K562 (cell line): ENCODE results near the gene SULT1A3. TPM values are rescaled to one million over a fixed set of nuclear protein-coding genes. Genes with fewer than 3 reads are reported as not detected.

ENCODE experiments used
- ATAC-seq: fragments of 200-7000 bp; cut with Tn5 transposase; 3 replicates; pipeline ENCODE4 v1.9.1; 2020; ENCODE audit warnings: moderate library complexity
- BruUV-seq: library from RNA; stranded (reverse); fragments of 400-500 nt; replicated peaks from 2 replicates; lab custom pipeline; 2021; lab: Mats Ljungman, UMichigan
- CTCF ChIA-PET: fragments of 300-600 bp; formaldehyde crosslinking; extraction: SDS; loops from one replicate; lab custom pipeline; 2021; ENCODE audit warnings: low intra/inter-chr PET ratio; lab: Yijun Ruan, JAX
- POLR2A ChIA-PET: fragments of 300-600, 350-650 bp; sonication (Branson Sonifier 250); formaldehyde crosslinking; extraction: SDS; loops from one replicate; lab custom pipeline; 2021; ENCODE audit warnings: antibody characterized with exemption, inconsistent platforms; lab: Yijun Ruan, JAX
- DNase-seq, 4 experiments: peaks; one replicate each; pipeline versions ENCODE4 v3.0.0 to v3.0.0-alpha.2; 2011 to 2018; ENCODE audit warnings: low spot score in 3 of 4, mixed read lengths in 3 of 4; ENCODE audit errors: extremely low read depth in 1 of 4
- FAIRE-seq: peaks from 2 replicates; lab custom pipeline; 2011; peaks lifted over from hg19 to GRCh38; lab: Jason Lieb, UNC
- H2AFZ ChIP-seq: 2 replicates; pipeline ENCODE4 v1.6.0; 2011; ENCODE audit warnings: low read depth, low read length, control low read depth, inconsistent platforms
- H3K27ac ChIP-seq: fragments of 200-600 bp; 3 replicates; pipeline ENCODE4 v1.8.0; 2011; ENCODE audit warnings: low read depth, mild to moderate bottlenecking, control low read depth, inconsistent platforms, low read length, moderate library complexity, mixed read lengths; ENCODE audit errors: extremely low read depth
- H3K27me3 ChIP-seq, 2 experiments: fragments of 300-600 bp in 1 of 2; 2 replicates in 1 of 2; 3 replicates in 1 of 2; pipeline versions ENCODE4 v1.6.0 to v1.8.0; 2011; ENCODE audit warnings: inconsistent platforms in 2 of 2, low read length in 2 of 2, mild to moderate bottlenecking in 1 of 2, mixed read lengths in 1 of 2, moderate library complexity in 1 of 2; ENCODE audit not compliant: control insufficient read depth in 2 of 2, insufficient read depth in 2 of 2
- H3K36me3 ChIP-seq: fragments of 300-600 bp; 3 replicates; pipeline ENCODE4 v1.8.0; 2011; ENCODE audit warnings: mild to moderate bottlenecking, low read length, inconsistent platforms; ENCODE audit not compliant: control insufficient read depth, insufficient read depth
- H3K4me1 ChIP-seq, 2 experiments: fragments of 200-600 bp in 1 of 2; replicated peaks in 1 of 2; 2 replicates in 1 of 2; 3 replicates in 1 of 2; pipeline versions ENCODE4 v1.5.1 to v1.8.0; 2011; ENCODE audit warnings: inconsistent platforms in 2 of 2, low read length in 2 of 2, mild to moderate bottlenecking in 1 of 2, mixed read lengths in 1 of 2, moderate library complexity in 1 of 2; ENCODE audit not compliant: control insufficient read depth in 2 of 2, insufficient read depth in 2 of 2
- H3K4me2 ChIP-seq: 2 replicates; pipeline ENCODE4 v1.6.1; 2011; ENCODE audit warnings: low read length, control low read depth, inconsistent platforms, mixed read lengths; ENCODE audit not compliant: insufficient read depth
- H3K4me3 ChIP-seq: fragments of 200-600 bp; sonication (generic), shearing (Covaris generic); 2 replicates; pipeline ENCODE4 v1.5.1; 2016; ENCODE audit warnings: control low read depth, inconsistent platforms
- H3K79me2 ChIP-seq: fragments of 200-600 bp; 3 replicates; pipeline ENCODE4 v1.8.0; 2011; ENCODE audit warnings: low read length, inconsistent platforms; ENCODE audit not compliant: control insufficient read depth, insufficient read depth
- H3K9ac ChIP-seq, 2 experiments: 2 replicates each; pipeline versions ENCODE4 v1.6.0 to v1.6.1; 2011; ENCODE audit warnings: low read depth in 2 of 2, low read length in 2 of 2, control low read depth in 1 of 2, inconsistent platforms in 1 of 2, mild to moderate bottlenecking in 1 of 2, mixed read lengths in 1 of 2; ENCODE audit not compliant: insufficient read depth in 1 of 2
- H3K9me1 ChIP-seq: one replicate; pipeline ENCODE4 v1.6.0; 2011; ENCODE audit warnings: inconsistent platforms, mild to moderate bottlenecking, low read length, moderate library complexity; ENCODE audit not compliant: control insufficient read depth, insufficient read depth
- H3K9me3 ChIP-seq: replicated peaks from 2 replicates; pipeline ENCODE4 v1.5.1; 2011; ENCODE audit warnings: low read depth, low read length, inconsistent platforms; ENCODE audit not compliant: control insufficient read depth, insufficient read depth
- H4K20me1 ChIP-seq: replicated peaks from 2 replicates; pipeline ENCODE4 v1.6.1; 2011; ENCODE audit warnings: low read length, inconsistent platforms, mixed read lengths; ENCODE audit not compliant: control insufficient read depth, insufficient read depth
- AFF1 ChIP-seq, 2 experiments: fragments of 450-650 bp; IDR thresholded peaks; 2 replicates each; pipeline ENCODE4 v1.6.1; 2018; ENCODE audit warnings: mild to moderate bottlenecking in 2 of 2, low read depth in 1 of 2; ENCODE audit not compliant: partially characterized antibody in 2 of 2
- ARID3B ChIP-seq: fragments of 250-450 bp; sonication (Bioruptor Pico); IDR thresholded peaks from 2 replicates; pipeline ENCODE4 v1.4.0; 2020; ENCODE audit warnings: borderline replicate concordance
- BRCA1 ChIP-seq, 2 experiments: fragments of 450-650 bp in 1 of 2; sonication (generic) in 1 of 2; formaldehyde crosslinking in 1 of 2; IDR thresholded peaks; 2 replicates each; pipeline versions ENCODE4 v1.5.0 to v1.6.1; 2017 to 2020; ENCODE audit warnings: mild to moderate bottlenecking in 1 of 2, missing genetic modification reagents in 1 of 2
- CBX5 ChIP-seq: IDR thresholded peaks from 2 replicates; pipeline ENCODE4 v1.6.1; 2014; ENCODE audit warnings: low read depth, borderline replicate concordance
- GATA2 ChIP-seq: sonication (generic); formaldehyde crosslinking; IDR thresholded peaks from 2 replicates; pipeline ENCODE4 v1.4.0; 2020; ENCODE audit warnings: mild to moderate bottlenecking, missing genetic modification reagents
- HCFC1 ChIP-seq: IDR thresholded peaks from 2 replicates; pipeline ENCODE4 v1.6.1; 2012; ENCODE audit warnings: low read depth, low read length, improper control_type of control experiment
- MAFK ChIP-seq: IDR thresholded peaks from 2 replicates; pipeline ENCODE4 v1.6.1; 2011; ENCODE audit warnings: low read length, improper control_type of control experiment
- MCM3 ChIP-seq: fragments of 450-650 bp; IDR thresholded peaks from 2 replicates; pipeline ENCODE4 v1.6.1; 2016
- MEF2D ChIP-seq: conservative IDR thresholded peaks from 2 replicates; pipeline ENCODE4 v1.6.1; 2016; ENCODE audit warnings: low read depth, missing genetic modification characterization, missing compliant biosample characterization
- NR2C1 ChIP-seq, 2 experiments: fragments of 450-650 bp; IDR thresholded peaks; 2 replicates each; pipeline ENCODE4 v1.6.1; 2017; ENCODE audit warnings: mild to moderate bottlenecking in 2 of 2, antibody characterized with exemption in 1 of 2, inconsistent platforms in 1 of 2, missing compliant biosample characterization in 1 of 2, missing genetic modification characterization in 1 of 2
- NR4A1 ChIP-seq, 2 experiments: fragments of 250-450 bp in 1 of 2; fragments of 450-650 bp in 1 of 2; sonication (Bioruptor Pico) in 1 of 2; IDR thresholded peaks; 2 replicates each; pipeline versions ENCODE4 v1.4.0 to v1.6.1; 2016 to 2020; ENCODE audit warnings: mild to moderate bottlenecking in 2 of 2, missing compliant biosample characterization in 1 of 2, missing genetic modification characterization in 1 of 2, moderate library complexity in 1 of 2
- PCBP2 ChIP-seq: fragments of 200-400 bp; formaldehyde crosslinking; IDR thresholded peaks from 2 replicates; pipeline ENCODE4 v1.6.1; 2018; ENCODE audit warnings: low read length, low read depth, mild to moderate bottlenecking, moderate library complexity; ENCODE audit not compliant: poor library complexity, severe bottlenecking
- SNIP1 ChIP-seq: fragments of 450-650 bp; IDR thresholded peaks from 2 replicates; pipeline ENCODE4 v1.7.1; 2017; ENCODE audit warnings: low read depth, mild to moderate bottlenecking
- TBL1XR1 ChIP-seq, 2 experiments: IDR thresholded peaks; 2 replicates each; pipeline ENCODE4 v1.6.1; 2012; ENCODE audit warnings: improper control_type of control experiment in 2 of 2, low read length in 2 of 2, mild to moderate bottlenecking in 1 of 2
- TCF7 ChIP-seq: sonication (generic); IDR thresholded peaks from 2 replicates; pipeline ENCODE4 v1.6.1; 2016; ENCODE audit warnings: antibody characterized with exemption, borderline replicate concordance
- U2AF1 ChIP-seq: fragments of 200-400 bp; formaldehyde crosslinking; optimal IDR thresholded peaks from 2 replicates; pipeline ENCODE3; 2017; ENCODE audit warnings: mild to moderate bottlenecking, low read depth, low read length, moderate library complexity
- ZNF253 ChIP-seq: fragments of 250-450 bp; sonication (Bioruptor Pico); conservative IDR thresholded peaks from 2 replicates; pipeline ENCODE4 v1.6.1; 2021; ENCODE audit warnings: mild to moderate bottlenecking
- WGBS: fragments of 100-300 bp; shearing (Covaris generic); methylation state at CpG from one replicate; pipeline ENCODE4 v1.1.6; 2016; ENCODE audit warnings: low coverage, mixed read lengths; ENCODE audit not compliant: insufficient coverage; ENCODE audit errors: missing lambda C conversion rate; 5-methylcytosine and 5-hydroxymethylcytosine counted together
- in situ Hi-C: fragments of 300-500 bp; cut with MboI; formaldehyde crosslinking; loops from 4 replicates; pipeline ENCODE4 v1.15.0; 2018; ENCODE audit warnings: inconsistent platforms, mixed read lengths
- intact Hi-C: fragments of 100-400 bp; cut with micrococcal nuclease; formaldehyde crosslinking; loops from 2 replicates; pipeline ENCODE4 v1.14.2; 2022
- polyA plus RNA-seq, 8 experiments: library from polyadenylated mRNA; depleted of rRNA in 4 of 8; stranded (reverse) in 5 of 8; unstranded in 3 of 8; fragments of >200 nt; fragmentation: Nextera tagmentation in 2 of 8; fragmentation: Illumina TruSeq in 1 of 8; extraction: Ambion mirVana in 2 of 8; extraction: Trizol in 1 of 8; gene quantifications; 2 replicates each; pipeline versions ENCODE4 v1.2.1 to v1.2.3, GENCODE V29; 2011 to 2014; ENCODE audit warnings: inconsistent platforms in 1 of 8, missing spikeins in 1 of 8
- total RNA-seq, 7 experiments: library from RNA; depleted of rRNA in 6 of 7; stranded (reverse); fragments of >200 nt in 6 of 7; fragmentation: Illumina TruSeq in 2 of 7; extraction: Trizol in 2 of 7; gene quantifications; 2 replicates each; pipeline versions ENCODE4 v1.2.1 to v1.2.3, GENCODE V29; 2011 to 2021; ENCODE audit warnings: low replicate concordance in 1 of 7

SULT1A3 gene
- total and polyA plus RNA-seq, 9 of the 15 experiments (the other 6 are each of a cell fraction or from before 2014, with no cell fraction given), result 2.4 to 18.0 (median 7.3) TPM

GRCh38 chr16:30157214-30157613 is 41.8 kb upstream of the SULT1A3 start (continued):
- no peak for TF ChIP-seq ARID3B
- TF ChIP-seq GATA2 (CRISPR knock-in tag), result no peak
- TF ChIP-seq SNIP1, result no peak
- TF ChIP-seq, all 486 proteins: peak for 0

DNA sequence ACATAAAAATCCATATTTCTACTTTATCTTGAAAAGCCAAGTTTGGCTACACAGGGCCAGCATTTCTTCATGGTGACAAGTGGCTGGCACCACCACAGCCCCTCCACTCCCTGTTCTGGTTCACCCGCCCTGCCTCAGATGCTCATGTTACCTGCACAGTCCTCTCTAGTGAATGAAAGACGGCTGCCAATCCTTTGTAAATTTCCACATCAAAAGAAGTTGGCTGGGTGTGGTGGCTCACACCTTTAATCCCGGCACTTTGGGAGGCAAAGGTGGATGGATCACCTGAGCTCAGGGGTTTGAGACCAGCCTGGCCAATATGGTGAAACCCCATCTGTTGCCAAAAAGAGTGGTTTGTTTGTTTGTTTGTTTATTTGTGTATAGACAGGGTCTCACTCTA is 35.5 kb upstream of the SULT1A3 start:
- H3K27ac ChIP-seq, result no peak overlapping the region
- POLR2A ChIA-PET, result no interaction called here
- in situ Hi-C loops (no loop called here), intact Hi-C loops (no loop called here)
- no peaks in the 10 kb centered on the region for H3K9me1 ChIP-seq
- H3K4me1 ChIP-seq, result peaks cover 0 to 5% of the 10 kb centered on the region in 2 experiments; a peak in 3 of 5 replicates
- H3K4me2 ChIP-seq, result no peak overlapping the region
- ATAC-seq (no peak), FAIRE-seq (no peak), DNase-seq (no peak)
- no peaks in the 10 kb centered on the region for H3K36me3 ChIP-seq
- TF ChIP-seq CBX5, result no peak
- no peak for TF ChIP-seq ZNF253 (CRISPR knock-in tag)
- no peak for TF ChIP-seq MEF2D (tag)
- TF ChIP-seq MAFK, result no peak
- no peak for TF ChIP-seq NR4A1 (CRISPR knock-in tag; IDR thresholded peaks at IDR 0.05)
- no peak for TF ChIP-seq NR4A1 (tag; IDR thresholded peaks at IDR 0.05)
- no peak for TF ChIP-seq TCF7
- TF ChIP-seq BRCA1 (IDR thresholded peaks at IDR 0.05), result no peak
- no peak for TF ChIP-seq BRCA1 (CRISPR knock-in tag; IDR thresholded peaks at IDR 0.05)
- no peak for TF ChIP-seq AFF1 (IDR thresholded peaks at IDR 0.05; ENCODE audit: low read depth in 1 of 2, partially characterized antibody in 2 of 2)
- TF ChIP-seq HCFC1, result no peak
- TF ChIP-seq NR2C1 (IDR thresholded peaks at IDR 0.05), result no peak
- no peak for TF ChIP-seq NR2C1 (tag; IDR thresholded peaks at IDR 0.05)
- no peak for TF ChIP-seq TBL1XR1 (IDR thresholded peaks at IDR 0.05; ENCODE audit: low read length in 2 of 2)
- TF ChIP-seq MCM3, result no peak
- TF ChIP-seq U2AF1, result no peak
- no peak for TF ChIP-seq PCBP2
- 33% methylated on average over 3 of the region's 3 CpGs for WGBS
- H3K4me3 ChIP-seq, result no peak overlapping the region
- H4K20me1 ChIP-seq, result no peaks in the 10 kb centered on the region
- H2AFZ ChIP-seq, result no peak overlapping the region
- no peaks in the 10 kb centered on the region for H3K27me3 ChIP-seq
- H3K79me2 ChIP-seq, result no peaks in the 10 kb centered on the region
- no TSS peak for BruUV-seq
- no peak overlapping the region for H3K9ac ChIP-seq
- no peaks in the 10 kb centered on the region for H3K9me3 ChIP-seq
- CTCF ChIA-PET, result no interaction called here
